Panc1 (cell line): ENCODE data around the gene HUNK. TPM values are rescaled to one million over a fixed set of nuclear protein-coding genes. Genes with fewer than 3 reads are reported as not detected.

Source experiments
- ATAC-seq: fragments of 200-7000 bp; cut with Tn5 transposase; 2 replicates; pipeline ENCODE4 v1.9.1; 2020; ENCODE audit warnings: mild to moderate bottlenecking, moderate library complexity
- BruUV-seq: library from RNA; stranded (reverse); fragments of 400-500 nt; replicated peaks from 2 replicates; lab custom pipeline; 2021; lab: Mats Ljungman, UMichigan
- CTCF ChIA-PET: fragments of 300-600 bp; sonication (Branson Sonifier 250); formaldehyde crosslinking; loops from one replicate; lab custom pipeline; 2022; ENCODE audit warnings: antibody characterized with exemption; lab: Charles Lee
- POLR2A ChIA-PET: fragments of 300-600 bp; sonication (Branson Sonifier 250); formaldehyde crosslinking; loops from one replicate; lab custom pipeline; 2022; ENCODE audit warnings: antibody characterized with exemption; lab: Charles Lee
- DNase-seq: peaks from one replicate; pipeline ENCODE4 v3.0.0-alpha.2; 2010; ENCODE audit warnings: low read depth, low spot score
- H3K27ac ChIP-seq: 2 replicates; pipeline ENCODE4 v1.5.1; 2011; ENCODE audit warnings: mild to moderate bottlenecking, low read length, inconsistent platforms
- H3K27me3 ChIP-seq: fragments of 200-500 bp; sonication (Bioruptor generic); 2 replicates; pipeline ENCODE4 v1.6.0; 2014; ENCODE audit warnings: low read length, inconsistent platforms; ENCODE audit not compliant: control insufficient read depth, insufficient read depth
- H3K36me3 ChIP-seq: fragments of 200-500 bp; sonication (Bioruptor generic); 2 replicates; pipeline ENCODE4 v1.5.1; 2014; ENCODE audit warnings: inconsistent platforms, mild to moderate bottlenecking, low read length, moderate library complexity; ENCODE audit not compliant: control insufficient read depth, insufficient read depth
- H3K4me1 ChIP-seq: 2 replicates; pipeline ENCODE4 v1.5.1; 2011; ENCODE audit warnings: inconsistent platforms, mild to moderate bottlenecking, low read length, moderate library complexity; ENCODE audit not compliant: control insufficient read depth, insufficient read depth
- H3K4me3 ChIP-seq, 2 experiments: 2 replicates each; pipeline ENCODE4 v1.5.1; 2011 to 2012; ENCODE audit warnings: low read depth in 2 of 2, low read length in 2 of 2, mild to moderate bottlenecking in 2 of 2, inconsistent platforms in 1 of 2, moderate library complexity in 1 of 2
- H3K9me3 ChIP-seq: fragments of 200-500 bp; sonication (Bioruptor generic); 2 replicates; pipeline ENCODE4 v1.5.1; 2014; ENCODE audit warnings: low read depth, mild to moderate bottlenecking, inconsistent platforms, low read length, moderate library complexity; ENCODE audit not compliant: control insufficient read depth, insufficient read depth
- POLR2AphosphoS5 ChIP-seq: IDR thresholded peaks from 2 replicates; pipeline ENCODE4 v1.6.1; 2012; ENCODE audit warnings: mild to moderate bottlenecking, low read depth, low read length, moderate library complexity
- SIN3A ChIP-seq: IDR thresholded peaks from 2 replicates; pipeline ENCODE4 v1.6.1; 2012; ENCODE audit warnings: low read depth, mild to moderate bottlenecking, low read length, moderate library complexity, borderline replicate concordance; ENCODE audit not compliant: insufficient read depth
- TCF7L2 ChIP-seq: IDR thresholded peaks from 2 replicates; pipeline ENCODE4 v1.6.1; 2011; ENCODE audit warnings: mild to moderate bottlenecking, low read depth, low read length, inconsistent platforms
- in situ Hi-C: cut with HindIII; loops from 2 replicates; pipeline ENCODE4 v1.10.0; 2016; ENCODE audit warnings: low sequenced_read_pairs, low pct_unique_long_range_greater_than_20kb
- intact Hi-C: fragments of 100-400 bp; cut with micrococcal nuclease; formaldehyde crosslinking; loops from one replicate; pipeline ENCODE4 v1.10.0; 2022; ENCODE audit not compliant: unreplicated experiment
- total RNA-seq: library from RNA; stranded (reverse); gene quantifications from one replicate; pipeline ENCODE4 v1.2.1, GENCODE V29; 2021; ENCODE audit not compliant: unreplicated experiment
- TF ChIP-seq, protein P1 (sequence below), 2 experiments: IDR thresholded peaks; 2 replicates each; pipeline ENCODE4 v1.6.1; 2011 to 2012; ENCODE audit warnings: low read depth in 2 of 2, control low read depth in 1 of 2, low read length in 1 of 2, mild to moderate bottlenecking in 1 of 2, moderate library complexity in 1 of 2; ENCODE audit not compliant: insufficient read depth in 1 of 2
- TF ChIP-seq, protein P2 (sequence below): fragments of 450-650 bp; IDR thresholded peaks from 2 replicates; pipeline ENCODE4 v1.5.1; 2017; ENCODE audit warnings: mild to moderate bottlenecking

HUNK gene
- total RNA-seq, 1 experiment from 2014 or later = 0.05 TPM

DNA sequence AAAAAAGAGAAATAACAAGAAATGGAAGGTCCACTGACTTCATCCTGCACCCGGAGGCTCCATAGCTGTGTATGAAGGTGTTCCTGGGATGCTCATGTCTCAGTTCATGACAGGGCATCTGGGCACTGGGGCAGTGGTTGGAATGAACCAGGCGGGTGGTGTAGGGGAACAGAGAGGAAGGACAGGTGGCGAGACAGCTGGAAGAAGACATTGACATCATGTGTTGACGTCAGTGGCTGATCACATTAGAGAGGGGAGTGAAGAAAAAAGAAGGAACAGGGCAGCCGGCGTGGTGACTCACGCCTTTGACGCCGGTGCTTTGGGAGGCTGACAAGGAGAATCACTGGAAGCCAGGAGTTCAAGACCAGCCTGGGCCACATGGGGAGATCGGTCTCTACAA lies 50.1 kb downstream of the HUNK start:
- Histone ChIP-seq H3K27me3 (0 out of 2 replicates have a peak, but pooled peaks cover 2% of the 10 kb centered on the region), H3K9me3 (no peaks in the 10 kb centered on the region), H3K27ac (no peak overlapping the region), H3K4me1 (no peaks in the 10 kb centered on the region), H3K36me3 (no peaks in the 10 kb centered on the region), H3K4me3 (no peak overlapping the region)
- POLR2A ChIA-PET = no interaction called here
- no peak for ATAC-seq
- DNase-seq = no peak
- TF ChIP-seq, protein P1, sequence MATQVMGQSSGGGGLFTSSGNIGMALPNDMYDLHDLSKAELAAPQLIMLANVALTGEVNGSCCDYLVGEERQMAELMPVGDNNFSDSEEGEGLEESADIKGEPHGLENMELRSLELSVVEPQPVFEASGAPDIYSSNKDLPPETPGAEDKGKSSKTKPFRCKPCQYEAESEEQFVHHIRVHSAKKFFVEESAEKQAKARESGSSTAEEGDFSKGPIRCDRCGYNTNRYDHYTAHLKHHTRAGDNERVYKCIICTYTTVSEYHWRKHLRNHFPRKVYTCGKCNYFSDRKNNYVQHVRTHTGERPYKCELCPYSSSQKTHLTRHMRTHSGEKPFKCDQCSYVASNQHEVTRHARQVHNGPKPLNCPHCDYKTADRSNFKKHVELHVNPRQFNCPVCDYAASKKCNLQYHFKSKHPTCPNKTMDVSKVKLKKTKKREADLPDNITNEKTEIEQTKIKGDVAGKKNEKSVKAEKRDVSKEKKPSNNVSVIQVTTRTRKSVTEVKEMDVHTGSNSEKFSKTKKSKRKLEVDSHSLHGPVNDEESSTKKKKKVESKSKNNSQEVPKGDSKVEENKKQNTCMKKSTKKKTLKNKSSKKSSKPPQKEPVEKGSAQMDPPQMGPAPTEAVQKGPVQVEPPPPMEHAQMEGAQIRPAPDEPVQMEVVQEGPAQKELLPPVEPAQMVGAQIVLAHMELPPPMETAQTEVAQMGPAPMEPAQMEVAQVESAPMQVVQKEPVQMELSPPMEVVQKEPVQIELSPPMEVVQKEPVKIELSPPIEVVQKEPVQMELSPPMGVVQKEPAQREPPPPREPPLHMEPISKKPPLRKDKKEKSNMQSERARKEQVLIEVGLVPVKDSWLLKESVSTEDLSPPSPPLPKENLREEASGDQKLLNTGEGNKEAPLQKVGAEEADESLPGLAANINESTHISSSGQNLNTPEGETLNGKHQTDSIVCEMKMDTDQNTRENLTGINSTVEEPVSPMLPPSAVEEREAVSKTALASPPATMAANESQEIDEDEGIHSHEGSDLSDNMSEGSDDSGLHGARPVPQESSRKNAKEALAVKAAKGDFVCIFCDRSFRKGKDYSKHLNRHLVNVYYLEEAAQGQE (IDR thresholded peaks at IDR 0.05; ENCODE audit: insufficient read depth in 1 of 2, low read depth in 2 of 2, low read length in 1 of 2) = no peak
- TF ChIP-seq, protein P2, sequence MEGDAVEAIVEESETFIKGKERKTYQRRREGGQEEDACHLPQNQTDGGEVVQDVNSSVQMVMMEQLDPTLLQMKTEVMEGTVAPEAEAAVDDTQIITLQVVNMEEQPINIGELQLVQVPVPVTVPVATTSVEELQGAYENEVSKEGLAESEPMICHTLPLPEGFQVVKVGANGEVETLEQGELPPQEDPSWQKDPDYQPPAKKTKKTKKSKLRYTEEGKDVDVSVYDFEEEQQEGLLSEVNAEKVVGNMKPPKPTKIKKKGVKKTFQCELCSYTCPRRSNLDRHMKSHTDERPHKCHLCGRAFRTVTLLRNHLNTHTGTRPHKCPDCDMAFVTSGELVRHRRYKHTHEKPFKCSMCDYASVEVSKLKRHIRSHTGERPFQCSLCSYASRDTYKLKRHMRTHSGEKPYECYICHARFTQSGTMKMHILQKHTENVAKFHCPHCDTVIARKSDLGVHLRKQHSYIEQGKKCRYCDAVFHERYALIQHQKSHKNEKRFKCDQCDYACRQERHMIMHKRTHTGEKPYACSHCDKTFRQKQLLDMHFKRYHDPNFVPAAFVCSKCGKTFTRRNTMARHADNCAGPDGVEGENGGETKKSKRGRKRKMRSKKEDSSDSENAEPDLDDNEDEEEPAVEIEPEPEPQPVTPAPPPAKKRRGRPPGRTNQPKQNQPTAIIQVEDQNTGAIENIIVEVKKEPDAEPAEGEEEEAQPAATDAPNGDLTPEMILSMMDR = no peak
- TF ChIP-seq SIN3A (no peak), POLR2AphosphoS5 (no peak), TCF7L2 (no peak)
- in situ Hi-C loops (no loop called here), intact Hi-C loops (no loop called here)
- CTCF ChIA-PET = no interaction called here
- BruUV-seq = no TSS peak

DNA sequence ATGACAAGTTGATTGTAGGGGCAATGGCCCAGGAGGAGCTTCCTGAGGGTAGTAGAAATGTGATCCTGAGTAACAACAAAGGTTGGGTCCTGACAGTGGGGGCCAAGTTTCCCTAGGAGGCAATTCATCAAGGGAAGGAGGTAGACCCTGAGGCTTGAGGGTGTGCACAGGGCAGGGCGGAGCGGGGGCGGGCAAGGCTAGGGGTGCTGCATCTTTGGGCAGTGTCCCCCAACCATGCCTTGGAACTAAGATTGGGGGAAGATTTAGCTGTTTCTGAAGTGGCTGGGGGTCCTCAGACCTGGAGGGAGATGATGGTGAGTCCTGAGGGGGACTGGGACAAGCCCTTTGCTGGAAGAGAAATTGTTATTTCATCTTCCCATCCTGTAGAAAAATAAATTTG lies 50.9 kb downstream of the HUNK start:
- intact Hi-C loops = no loop called here
- H3K4me1 ChIP-seq = no peaks in the 10 kb centered on the region
- ATAC-seq (no peak), DNase-seq (no peak)
- POLR2A ChIA-PET = no interaction called here
- TF ChIP-seq, protein P1 (IDR thresholded peaks at IDR 0.05; ENCODE audit: insufficient read depth in 1 of 2, low read depth in 2 of 2, low read length in 1 of 2) = no peak
- H3K4me3 ChIP-seq = no peak overlapping the region
- no peaks in the 10 kb centered on the region for H3K9me3 ChIP-seq
- H3K27me3 ChIP-seq = 0 out of 2 replicates have a peak, but pooled peaks cover 2% of the 10 kb centered on the region
- no peak overlapping the region for H3K27ac ChIP-seq
- in situ Hi-C loops = no loop called here
- CTCF ChIA-PET = no interaction called here
- no TSS peak for BruUV-seq
- no peaks in the 10 kb centered on the region for H3K36me3 ChIP-seq
